SJCRH30 (cell line): ENCODE data around the gene DLGAP4. TPM values are rescaled to one million over a fixed set of nuclear protein-coding genes. Genes with fewer than 3 reads are reported as not detected.

ENCODE experiments used
- DNase-seq, 2 experiments: peaks; one replicate each; pipeline ENCODE4 v3.0.0-alpha.2; 2015 to 2020
- H3K27ac ChIP-seq: fragments of 250-450 bp; sonication (Bioruptor Pico); 2 replicates; pipeline ENCODE4 v1.5.1; 2020; ENCODE audit warnings: mild to moderate bottlenecking, moderate library complexity
- H3K27me3 ChIP-seq: fragments of 250-450 bp; sonication (Bioruptor Pico); 2 replicates; pipeline ENCODE4 v1.5.1; 2020; ENCODE audit warnings: mild to moderate bottlenecking, moderate library complexity
- H3K36me3 ChIP-seq: fragments of 250-450 bp; sonication (Bioruptor Pico); 2 replicates; pipeline ENCODE4 v1.5.1; 2020; ENCODE audit warnings: mild to moderate bottlenecking, moderate library complexity
- H3K4me1 ChIP-seq: fragments of 250-450 bp; sonication (Bioruptor Pico); 2 replicates; pipeline ENCODE4 v1.5.1; 2020; ENCODE audit warnings: mild to moderate bottlenecking, moderate library complexity
- H3K4me3 ChIP-seq: fragments of 250-450 bp; sonication (Bioruptor Pico); 2 replicates; pipeline ENCODE4 v1.5.1; 2020; ENCODE audit warnings: mild to moderate bottlenecking, moderate library complexity
- H3K9me3 ChIP-seq: fragments of 250-450 bp; sonication (Bioruptor Pico); replicated peaks from 2 replicates; pipeline ENCODE4 v1.5.1; 2020; ENCODE audit warnings: mild to moderate bottlenecking, moderate library complexity
- total RNA-seq: library from RNA; depleted of rRNA; stranded (reverse); fragments of >200 nt; shearing (Covaris generic); gene quantifications from 2 replicates; pipeline ENCODE4 v1.2.3, GENCODE V29; 2014; rRNA removed

Gene DLGAP4, protein sequence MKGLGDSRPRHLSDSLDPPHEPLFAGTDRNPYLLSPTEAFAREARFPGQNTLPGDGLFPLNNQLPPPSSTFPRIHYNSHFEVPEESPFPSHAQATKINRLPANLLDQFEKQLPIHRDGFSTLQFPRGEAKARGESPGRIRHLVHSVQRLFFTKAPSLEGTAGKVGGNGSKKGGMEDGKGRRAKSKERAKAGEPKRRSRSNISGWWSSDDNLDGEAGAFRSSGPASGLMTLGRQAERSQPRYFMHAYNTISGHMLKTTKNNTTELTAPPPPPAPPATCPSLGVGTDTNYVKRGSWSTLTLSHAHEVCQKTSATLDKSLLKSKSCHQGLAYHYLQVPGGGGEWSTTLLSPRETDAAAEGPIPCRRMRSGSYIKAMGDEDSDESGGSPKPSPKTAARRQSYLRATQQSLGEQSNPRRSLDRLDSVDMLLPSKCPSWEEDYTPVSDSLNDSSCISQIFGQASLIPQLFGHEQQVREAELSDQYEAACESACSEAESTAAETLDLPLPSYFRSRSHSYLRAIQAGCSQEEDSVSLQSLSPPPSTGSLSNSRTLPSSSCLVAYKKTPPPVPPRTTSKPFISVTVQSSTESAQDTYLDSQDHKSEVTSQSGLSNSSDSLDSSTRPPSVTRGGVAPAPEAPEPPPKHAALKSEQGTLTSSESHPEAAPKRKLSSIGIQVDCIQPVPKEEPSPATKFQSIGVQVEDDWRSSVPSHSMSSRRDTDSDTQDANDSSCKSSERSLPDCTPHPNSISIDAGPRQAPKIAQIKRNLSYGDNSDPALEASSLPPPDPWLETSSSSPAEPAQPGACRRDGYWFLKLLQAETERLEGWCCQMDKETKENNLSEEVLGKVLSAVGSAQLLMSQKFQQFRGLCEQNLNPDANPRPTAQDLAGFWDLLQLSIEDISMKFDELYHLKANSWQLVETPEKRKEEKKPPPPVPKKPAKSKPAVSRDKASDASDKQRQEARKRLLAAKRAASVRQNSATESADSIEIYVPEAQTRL
- total RNA-seq: 17.5 and 18.4 TPM in 2 replicates

DNA sequence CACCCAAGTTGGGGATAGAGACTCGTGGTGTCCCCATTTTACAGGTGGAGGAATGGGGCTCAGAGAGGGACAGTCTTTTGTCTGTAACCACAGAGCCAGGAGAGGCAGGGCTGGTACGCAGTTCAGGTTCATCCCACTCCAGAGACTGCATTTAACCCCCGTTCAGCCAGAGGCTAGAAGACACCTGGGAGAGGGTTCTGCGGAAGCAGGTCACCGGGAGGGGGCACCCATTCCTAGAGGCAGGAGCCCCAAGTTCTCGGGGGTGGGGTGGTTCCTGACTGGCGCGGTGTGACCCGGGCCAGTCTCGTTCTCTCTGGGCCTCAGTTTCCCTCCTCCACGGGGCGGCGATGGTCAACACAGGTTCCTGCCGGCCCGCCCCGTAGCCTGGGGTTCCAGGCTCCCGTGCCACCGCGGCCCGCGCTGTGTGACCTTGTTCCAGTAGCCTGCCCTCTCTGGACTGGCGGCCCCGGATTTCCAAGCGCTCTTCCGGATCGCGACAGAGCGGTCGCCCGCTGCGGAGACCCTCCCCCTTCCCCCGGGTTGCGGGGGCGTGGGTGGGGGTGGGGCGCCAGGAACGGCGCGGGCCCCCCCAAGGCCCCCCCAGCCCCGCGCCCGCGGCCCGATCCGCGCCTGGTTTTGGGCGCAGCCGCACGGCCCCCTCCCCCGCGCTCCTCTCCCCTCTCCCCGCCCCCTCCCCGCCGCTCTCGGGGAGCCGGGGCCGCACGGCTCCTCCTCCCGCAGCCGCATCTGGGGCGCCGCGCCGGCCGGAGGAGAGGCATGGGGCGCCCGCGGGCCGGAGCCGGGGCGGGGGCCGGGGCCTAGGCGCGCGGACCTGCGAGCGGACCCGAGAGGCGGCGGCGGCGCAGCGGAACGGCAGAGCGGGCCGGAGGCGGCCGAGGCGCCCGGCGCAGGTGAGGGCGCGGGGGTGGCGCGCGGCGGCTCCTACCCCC, at the start of gene DLGAP4:
TSS of gene DLGAP4 (plus strand) at position 738 of the 950 bp plus-strand sequence. CDS start 125,379 bp downstream, outside the sequence.
- no peak for DNase-seq
- no peaks in the 10 kb centered on the region for H3K4me1 ChIP-seq

DNA sequence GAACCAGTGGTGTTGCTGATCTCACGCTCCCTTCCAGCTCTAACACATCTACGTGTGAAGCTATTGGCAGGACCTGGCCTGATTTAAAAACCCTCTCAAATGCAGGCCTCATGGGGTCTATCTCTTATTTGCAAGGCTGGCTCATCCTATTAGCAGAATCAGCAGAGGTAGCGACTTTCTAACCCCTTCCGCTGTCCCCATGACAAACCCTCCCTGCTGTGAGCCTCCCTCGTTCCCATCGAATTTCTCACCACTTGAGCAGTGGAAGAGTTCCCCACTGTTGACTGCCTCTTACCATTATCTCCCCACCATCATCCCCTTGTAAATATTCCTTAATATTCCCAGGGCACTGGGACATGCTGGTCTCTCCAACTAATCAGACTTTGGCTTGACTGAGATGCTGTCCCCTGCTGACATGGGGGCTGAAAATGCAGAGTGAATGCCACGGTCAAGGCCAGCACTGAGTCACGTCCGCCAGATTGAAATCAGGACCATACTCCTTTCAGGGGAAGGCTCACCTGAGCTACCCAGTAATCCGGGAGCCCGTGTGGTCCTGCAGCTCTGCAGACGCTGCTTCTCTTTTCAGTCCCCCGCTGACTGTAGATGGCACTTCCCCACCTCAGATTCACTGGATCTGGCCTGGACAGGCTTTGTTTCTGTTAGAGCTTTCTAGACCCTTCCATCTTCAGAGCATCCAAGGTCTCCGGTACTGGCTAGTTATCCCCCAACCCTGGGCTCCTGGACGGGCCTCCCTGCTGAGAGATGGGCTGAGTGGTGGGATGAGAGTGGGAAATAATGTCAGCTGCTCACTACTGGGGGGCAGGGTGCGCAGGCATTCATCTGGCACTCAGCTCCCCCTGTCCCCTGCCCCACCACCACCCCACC, 46.7 kb upstream of the DLGAP4 start:
- Histone ChIP-seq H3K4me1 (no peaks in the 10 kb centered on the region), H3K27ac (no peak overlapping the region), H3K9me3 (no peaks in the 10 kb centered on the region), H3K36me3 (peaks cover 28% of the 10 kb centered on the region), H3K4me3 (no peak overlapping the region), H3K27me3 (no peaks in the 10 kb centered on the region)
- no peak for DNase-seq

More for the DNA sequence above, at the start of gene DLGAP4:
- H3K4me3 ChIP-seq: no peak within 1 kb of the TSS
- H3K9me3 ChIP-seq: no peaks in the 10 kb centered on the region
- no peaks in the 10 kb centered on the region for H3K36me3 ChIP-seq
- peaks cover 32% of the 10 kb centered on the region for H3K27me3 ChIP-seq
- no peak within 1 kb of the TSS for H3K27ac ChIP-seq

DNA sequence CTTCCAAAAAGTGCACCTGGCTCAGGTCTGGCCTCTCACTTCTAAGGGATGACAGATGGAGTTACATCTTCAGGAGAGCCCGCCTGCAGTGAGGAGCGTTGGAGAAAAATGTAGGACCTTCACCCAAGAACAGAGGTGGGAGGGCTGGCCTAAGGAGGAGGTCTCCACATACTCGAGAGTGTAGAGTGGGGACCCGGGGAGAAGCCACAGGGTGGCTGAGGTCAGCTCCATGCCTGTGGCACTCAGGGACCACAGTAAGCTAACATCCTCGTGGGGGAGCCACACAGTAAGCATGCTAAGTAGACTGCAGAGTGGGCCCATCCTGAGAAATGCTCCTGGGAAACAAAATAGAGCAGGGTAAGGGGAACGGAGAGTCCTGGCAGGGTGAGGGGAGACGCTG, 45.8 kb upstream of the DLGAP4 start:
- no peaks in the 10 kb centered on the region for H3K27me3 ChIP-seq
- peaks cover 21% of the 10 kb centered on the region for H3K36me3 ChIP-seq
- no peaks in the 10 kb centered on the region for H3K9me3 ChIP-seq
- no peak overlapping the region for H3K4me3 ChIP-seq
- H3K27ac ChIP-seq: no peak overlapping the region
- no peak for DNase-seq
- H3K4me1 ChIP-seq: no peaks in the 10 kb centered on the region

DNA sequence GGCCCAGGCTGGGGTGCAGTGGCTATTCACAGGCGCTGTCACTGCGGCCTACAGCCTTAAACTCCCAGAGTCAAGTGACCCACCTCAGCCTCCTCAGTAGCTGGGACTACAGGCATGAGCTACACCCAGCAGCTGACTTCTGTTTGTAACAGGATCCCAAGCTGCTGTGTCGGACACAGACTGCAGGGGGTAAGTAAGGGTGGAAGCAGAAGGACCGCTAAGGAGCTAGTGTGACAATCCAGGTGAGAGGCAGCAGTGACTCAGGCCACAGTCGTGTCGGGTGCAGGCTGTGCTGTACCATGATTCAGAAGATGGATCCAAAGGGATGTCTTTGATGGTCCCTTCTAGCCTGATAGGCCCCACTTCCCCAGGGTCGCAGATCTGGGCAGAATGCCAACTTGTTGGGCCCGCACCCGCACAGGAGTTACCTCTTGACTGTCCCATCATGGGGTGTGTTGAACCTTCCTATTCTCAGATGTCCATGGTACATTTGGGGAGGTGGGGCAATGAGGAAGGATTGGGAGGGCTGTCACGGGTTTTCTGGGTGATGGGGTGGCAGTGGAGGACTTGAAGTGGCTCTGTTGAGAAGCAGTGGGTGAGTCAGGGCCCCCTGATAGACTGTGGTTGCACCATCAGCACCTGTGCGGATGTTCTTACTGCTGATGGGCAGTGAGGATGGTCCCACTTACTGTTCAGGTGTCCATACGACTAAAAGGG, 44.6 kb upstream of the DLGAP4 start:
- Histone ChIP-seq H3K9me3 (no peaks in the 10 kb centered on the region), H3K27ac (no peak overlapping the region), H3K27me3 (no peaks in the 10 kb centered on the region), H3K36me3 (peaks cover 9% of the 10 kb centered on the region), H3K4me3 (no peak overlapping the region), H3K4me1 (no peaks in the 10 kb centered on the region)
- DNase-seq: peak in 1 of 2 experiments; percentile 54

DNA sequence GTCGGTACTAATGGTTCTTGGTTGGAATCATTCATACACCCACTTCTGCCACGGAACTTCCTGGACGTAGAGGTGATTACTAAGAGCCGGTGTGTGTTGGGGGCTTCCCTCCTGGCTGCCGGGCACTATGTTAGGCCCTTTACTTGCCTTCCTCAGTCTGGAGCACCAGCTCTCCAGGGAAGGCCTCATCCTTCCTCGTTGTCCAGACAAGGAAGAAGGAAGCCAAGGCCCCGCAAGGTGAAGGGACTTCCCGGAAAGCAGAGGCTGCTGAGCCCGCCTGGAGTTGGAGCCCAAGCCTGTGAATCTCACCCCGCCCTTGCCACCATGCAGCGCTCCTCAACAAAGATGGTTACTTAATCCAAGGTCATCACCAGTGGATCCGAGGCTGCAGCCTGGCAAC, 43.7 kb upstream of the DLGAP4 start:
- no peak overlapping the region for H3K27ac ChIP-seq
- H3K36me3 ChIP-seq: no peaks in the 10 kb centered on the region; the same call in 1 of the 2 replicates
- DNase-seq: no peak
- no peaks in the 10 kb centered on the region for H3K27me3 ChIP-seq
- no peaks in the 10 kb centered on the region for H3K4me1 ChIP-seq
- H3K9me3 ChIP-seq: no peaks in the 10 kb centered on the region
- H3K4me3 ChIP-seq: no peak overlapping the region

DNA sequence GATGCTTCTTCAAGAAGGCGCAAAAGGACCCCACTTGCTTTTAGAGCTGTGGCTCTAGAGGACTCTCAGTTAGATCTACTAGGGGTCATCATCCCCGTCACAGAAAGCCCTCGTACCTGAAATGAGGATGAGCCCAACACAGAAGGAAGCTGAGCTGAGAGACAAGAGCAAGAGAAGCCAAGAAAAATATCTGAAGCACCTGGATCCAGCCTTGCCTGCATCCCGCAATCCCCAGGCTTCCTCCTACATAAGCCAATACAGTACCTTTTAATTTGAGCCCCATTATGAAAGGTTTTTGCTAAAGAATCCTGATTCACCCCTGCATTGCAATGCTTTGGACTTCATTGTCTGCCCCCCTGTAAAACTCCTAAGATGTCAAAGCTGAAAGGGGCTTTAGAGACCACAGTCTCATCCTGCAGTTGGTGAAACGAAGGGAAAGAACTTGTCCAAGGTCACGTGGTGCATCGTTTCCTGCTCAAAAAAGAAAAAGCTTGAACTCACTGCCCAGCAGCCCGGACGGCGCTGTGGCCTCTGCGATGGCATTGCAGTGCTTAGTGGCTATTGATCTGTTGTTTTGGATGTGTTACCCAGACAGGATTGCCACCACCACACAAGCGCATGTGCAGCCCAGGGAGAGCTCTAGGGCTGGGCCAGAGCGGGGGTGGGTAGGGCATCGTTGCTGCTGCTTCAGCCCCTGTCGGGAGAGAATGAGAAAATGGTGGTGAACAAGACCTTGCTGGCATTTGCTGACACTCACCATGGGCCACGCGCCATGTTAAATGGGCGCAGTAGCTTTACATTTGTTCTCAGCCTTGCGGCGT, 41.5 kb upstream of the DLGAP4 start:
- H3K4me3 ChIP-seq: no peak overlapping the region
- no peak for DNase-seq
- peaks cover 4% of the 10 kb centered on the region; the same call in 1 of the 2 replicates for H3K27me3 ChIP-seq
- no peaks in the 10 kb centered on the region for H3K9me3 ChIP-seq
- H3K4me1 ChIP-seq: 0 out of 2 replicates have a peak, but pooled peaks cover 2% of the 10 kb centered on the region
- no peaks in the 10 kb centered on the region for H3K36me3 ChIP-seq
- H3K27ac ChIP-seq: no peak overlapping the region

DNA sequence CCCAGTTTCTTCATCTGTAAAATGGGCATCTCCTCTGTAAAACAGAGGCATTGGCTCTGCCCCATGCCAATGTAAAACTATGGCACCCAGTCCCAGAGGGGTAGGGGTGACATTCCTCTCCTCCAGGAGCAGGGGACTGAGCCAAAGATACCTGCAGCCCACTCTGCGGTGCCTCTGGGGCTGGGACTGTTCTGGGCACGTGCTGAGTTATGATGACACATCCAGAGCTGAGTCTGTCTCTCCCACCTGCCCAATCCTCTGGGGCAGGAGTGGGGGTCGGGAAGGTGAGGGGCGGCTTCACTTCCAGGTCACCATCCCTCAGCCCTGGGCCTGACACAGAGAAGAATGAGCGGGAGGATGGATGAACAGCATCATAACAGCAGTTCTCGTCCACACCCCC, 40.0 kb upstream of the DLGAP4 start:
- no peak overlapping the region for H3K4me3 ChIP-seq
- H3K36me3 ChIP-seq: no peaks in the 10 kb centered on the region
- no peaks in the 10 kb centered on the region for H3K9me3 ChIP-seq
- H3K4me1 ChIP-seq: 0 out of 2 replicates have a peak, but pooled peaks cover 2% of the 10 kb centered on the region
- H3K27me3 ChIP-seq: peaks cover 4% of the 10 kb centered on the region; the same call in 1 of the 2 replicates
- no peak overlapping the region for H3K27ac ChIP-seq
- no peak for DNase-seq

DNA sequence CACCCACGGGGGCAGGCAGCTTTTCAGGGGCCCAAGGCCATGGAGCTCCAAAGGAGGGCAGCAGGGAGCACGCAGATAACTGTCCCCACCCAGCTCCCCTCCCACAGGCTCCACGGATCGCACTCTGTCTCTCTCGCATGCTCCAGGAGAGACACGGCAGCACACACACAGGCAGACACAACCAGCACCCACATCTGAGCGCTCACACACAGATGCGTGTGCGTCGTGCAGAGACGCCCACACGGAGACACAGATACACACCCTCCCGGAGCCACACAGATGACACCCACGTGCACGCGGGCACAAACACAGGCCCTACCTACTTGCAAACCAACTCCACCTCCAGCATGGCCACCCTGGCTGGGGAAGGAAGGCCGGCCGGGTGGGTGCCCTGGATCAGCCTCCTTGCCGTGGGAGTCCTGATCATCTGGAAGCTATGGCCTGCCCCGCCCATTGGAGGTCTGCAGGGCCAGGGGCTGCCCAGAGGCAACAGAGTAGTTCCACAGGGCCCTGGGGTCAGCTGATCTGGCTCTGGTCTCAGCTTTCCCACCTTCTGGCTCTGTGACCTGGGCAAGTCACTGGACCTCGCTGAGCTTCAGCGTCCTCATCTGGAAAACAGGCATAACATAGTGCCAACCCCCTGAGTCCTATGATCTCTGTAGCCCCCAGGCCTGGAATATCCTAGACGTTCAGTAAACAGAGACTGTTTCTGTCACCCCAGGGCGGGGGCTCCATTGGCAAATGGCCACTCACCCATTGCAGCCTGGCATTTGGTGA, 38.3 kb upstream of the DLGAP4 start:
- Histone ChIP-seq H3K9me3 (no peaks in the 10 kb centered on the region), H3K27ac (no peak overlapping the region), H3K36me3 (no peaks in the 10 kb centered on the region), H3K4me3 (no peak overlapping the region), H3K27me3 (peaks cover 4% of the 10 kb centered on the region; the same call in 1 of the 2 replicates), H3K4me1 (0 out of 2 replicates have a peak, but pooled peaks cover 2% of the 10 kb centered on the region)
- no peak for DNase-seq

DNA sequence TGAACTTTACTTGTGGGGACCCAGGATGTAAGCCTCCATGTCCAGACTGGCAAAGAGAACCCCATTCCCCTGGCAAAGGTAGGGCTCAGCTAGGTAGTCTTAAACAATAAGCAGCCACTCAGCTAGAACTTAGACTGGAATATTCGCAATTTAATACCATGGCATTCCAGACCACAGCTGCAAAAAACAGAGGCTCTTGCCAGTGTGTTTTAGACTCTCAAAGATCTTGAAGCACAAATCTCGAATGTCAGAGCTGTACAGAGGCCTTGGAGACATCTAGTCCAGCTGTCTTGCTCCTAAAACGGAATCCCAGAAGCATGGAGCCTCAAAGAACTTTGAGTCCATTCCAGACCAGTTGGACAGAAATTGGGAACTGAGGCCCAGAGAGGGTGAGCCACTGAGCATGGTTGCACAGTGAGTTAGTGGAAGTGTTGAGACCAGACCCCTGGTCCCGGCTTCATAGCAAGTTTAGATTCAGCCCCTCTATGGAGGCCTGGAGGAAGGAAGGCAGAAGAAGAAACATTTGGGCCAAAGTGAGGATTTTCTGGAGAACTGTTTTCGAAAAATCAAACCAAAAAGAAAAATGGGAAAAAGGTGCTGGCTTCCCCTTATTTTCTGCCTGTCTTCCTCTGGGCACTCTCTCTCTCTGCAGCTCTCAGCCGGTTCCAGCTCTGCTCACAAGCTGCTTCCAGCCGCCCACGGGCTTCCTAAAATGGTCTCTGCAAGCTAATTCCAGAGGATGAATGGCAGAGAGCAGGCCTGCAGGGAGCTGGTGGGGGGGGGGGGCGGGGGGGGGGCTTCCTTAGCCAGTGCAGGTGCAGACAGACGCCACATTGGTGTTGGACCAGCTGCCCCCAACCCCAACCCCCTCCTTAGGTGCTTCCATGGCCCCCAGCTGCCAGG, 37.4 kb upstream of the DLGAP4 start:
- peaks cover 4% of the 10 kb centered on the region; the same call in 1 of the 2 replicates for H3K27me3 ChIP-seq
- DNase-seq: no peak
- no peaks in the 10 kb centered on the region for H3K9me3 ChIP-seq
- H3K4me1 ChIP-seq: 0 out of 2 replicates have a peak, but pooled peaks cover 2% of the 10 kb centered on the region
- no peaks in the 10 kb centered on the region for H3K36me3 ChIP-seq
- H3K27ac ChIP-seq: no peak overlapping the region
- no peak overlapping the region for H3K4me3 ChIP-seq

DNA sequence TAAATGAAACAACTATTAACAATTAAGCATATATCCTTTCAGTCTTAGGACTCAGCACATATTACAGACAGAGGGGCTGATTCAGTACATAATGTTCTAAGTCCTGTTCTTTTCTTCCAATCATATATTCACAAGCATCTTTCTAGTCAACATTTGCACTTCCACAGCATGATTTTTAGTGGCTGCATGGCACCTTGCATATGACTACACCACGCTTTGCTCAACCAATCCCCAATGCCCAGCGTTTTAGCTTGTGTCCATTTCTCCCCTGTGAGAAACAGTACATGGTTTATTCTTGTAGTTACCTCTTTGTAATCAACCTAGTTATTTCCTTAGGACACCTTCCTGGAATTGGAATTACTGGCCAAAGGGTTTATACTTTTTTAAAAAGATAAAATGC, 36.6 kb upstream of the DLGAP4 start:
- Histone ChIP-seq H3K9me3 (no peaks in the 10 kb centered on the region), H3K27me3 (peaks cover 4% of the 10 kb centered on the region; the same call in 1 of the 2 replicates), H3K27ac (no peak overlapping the region), H3K4me3 (no peak overlapping the region), H3K36me3 (no peaks in the 10 kb centered on the region), H3K4me1 (peaks cover 2% of the 10 kb centered on the region; the same call in 1 of the 2 replicates)
- DNase-seq: no peak
